Measurements from ENCODE around the gene FAM184A. TPM values are rescaled to one million over a fixed set of nuclear protein-coding genes. Genes with fewer than 3 reads are reported as not detected.
"Not testable (repeated sequence)": the region's sequence is repeated elsewhere in the genome, so short reads cannot be mapped to it uniquely, and the experiment has no call there.

Gene FAM184A
- polyA plus RNA-seq, 2 of the 4 experiments (the other 2 are of a cell fraction) = 0.06 TPM; not detected in 1

DNA sequence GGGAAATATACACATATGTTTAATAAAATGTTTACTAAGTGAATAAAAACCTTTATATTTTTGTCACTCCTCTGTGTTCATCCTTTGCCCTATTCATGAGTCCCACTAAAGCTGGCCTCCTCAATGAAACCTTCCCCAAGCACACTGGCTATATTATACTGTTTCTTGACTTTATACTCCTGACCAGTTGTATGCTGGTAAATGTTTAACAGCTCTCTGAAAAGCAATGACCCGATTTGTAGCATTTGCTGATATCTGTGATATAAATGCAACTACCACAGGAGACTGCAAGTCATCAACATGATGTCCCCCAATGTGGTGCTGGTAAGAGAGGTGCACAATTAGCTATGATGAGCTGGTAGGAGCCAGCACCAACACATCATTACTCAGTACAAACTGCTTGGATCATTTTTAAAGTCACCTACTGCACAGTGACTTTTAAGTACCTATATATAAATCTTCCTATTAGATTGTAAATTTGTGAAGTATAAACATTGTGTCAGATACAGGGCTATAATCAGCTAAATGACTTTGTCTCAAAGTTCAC, 78.9 kb downstream of the FAM184A start:
- FAIRE-seq (no peak), ATAC-seq (no peak), DNase-seq (ENCODE audit: low read depth in 1 of 2, low spot score in 1 of 2) (no peak)
- H3K4me3 ChIP-seq = no peak overlapping the region
- WGBS (ENCODE audit: missing lambda C conversion rate) = 0% methylated on average over 1 of the region's 1 CpG
- H3K4me2 ChIP-seq = no peak overlapping the region
- CTCF ChIA-PET = no interaction called here
- H3K4me1 ChIP-seq = no peaks in the 10 kb centered on the region
- TF ChIP-seq, protein P1, sequence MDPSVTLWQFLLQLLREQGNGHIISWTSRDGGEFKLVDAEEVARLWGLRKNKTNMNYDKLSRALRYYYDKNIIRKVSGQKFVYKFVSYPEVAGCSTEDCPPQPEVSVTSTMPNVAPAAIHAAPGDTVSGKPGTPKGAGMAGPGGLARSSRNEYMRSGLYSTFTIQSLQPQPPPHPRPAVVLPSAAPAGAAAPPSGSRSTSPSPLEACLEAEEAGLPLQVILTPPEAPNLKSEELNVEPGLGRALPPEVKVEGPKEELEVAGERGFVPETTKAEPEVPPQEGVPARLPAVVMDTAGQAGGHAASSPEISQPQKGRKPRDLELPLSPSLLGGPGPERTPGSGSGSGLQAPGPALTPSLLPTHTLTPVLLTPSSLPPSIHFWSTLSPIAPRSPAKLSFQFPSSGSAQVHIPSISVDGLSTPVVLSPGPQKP (IDR thresholded peaks at IDR 0.05; ENCODE audit: low read depth, low read length) = no peak
- TF ChIP-seq CBX8 (IDR thresholded peaks at IDR 0.05) = no peak
- no peak for TF ChIP-seq ZFP36 (IDR thresholded peaks at IDR 0.05; ENCODE audit: borderline replicate concordance, partially characterized antibody)
- no peak for TF ChIP-seq MAZ (IDR thresholded peaks at IDR 0.05; ENCODE audit: borderline replicate concordance, low read depth, low read length)
- TF ChIP-seq EHF (CRISPR knock-in tag; IDR thresholded peaks at IDR 0.05) = no peak
- TF ChIP-seq EHMT2 (IDR thresholded peaks at IDR 0.05; ENCODE audit: low read depth) = no peak
- no peak for TF ChIP-seq CEBPB (IDR thresholded peaks at IDR 0.05)
- no peak for TF ChIP-seq CHD2 (IDR thresholded peaks at IDR 0.05; ENCODE audit: low read length, partially characterized antibody)
- no peak for TF ChIP-seq NR3C1 (IDR thresholded peaks at IDR 0.05)
- no peak for TF ChIP-seq FOSL2 (IDR thresholded peaks at IDR 0.05)
- TF ChIP-seq FOSL2 (CRISPR knock-in tag; IDR thresholded peaks at IDR 0.05) = no peak
- TF ChIP-seq HEYL (CRISPR knock-in tag; IDR thresholded peaks at IDR 0.05) = no peak
- no peak for TF ChIP-seq KDM5A (IDR thresholded peaks at IDR 0.05)
- no peak overlapping the region for H3K27ac ChIP-seq
- POLR2A ChIA-PET = no interaction called here
- no peaks in the 10 kb centered on the region for H3K9me3 ChIP-seq

DNA sequence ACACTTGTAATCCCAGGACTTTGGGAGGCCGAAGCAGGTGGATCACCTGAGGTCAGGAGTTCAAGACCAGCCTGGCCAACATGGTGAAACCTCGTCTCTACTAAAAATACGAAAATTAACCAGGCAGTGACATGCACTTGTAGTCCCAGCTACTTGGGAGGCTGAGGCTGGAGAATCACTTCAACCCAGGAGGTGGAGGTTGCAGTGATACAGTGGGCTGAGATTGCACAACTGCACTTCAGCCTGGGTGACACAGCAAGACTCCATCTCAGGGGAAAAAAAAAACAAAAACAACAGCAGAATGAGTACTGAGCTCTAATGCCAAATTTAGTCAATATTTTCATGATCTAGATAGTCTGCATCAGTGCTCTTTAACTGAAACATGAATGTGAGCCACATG, 81.0 kb downstream of the FAM184A start:
- H3K4me3 ChIP-seq; H3K4me1 ChIP-seq; H3K4me2 ChIP-seq; FAIRE-seq; DNase-seq (ENCODE audit: low read depth in 1 of 2, low spot score in 1 of 2); H3K9me3 ChIP-seq; ATAC-seq; CTCF ChIA-PET; POLR2A ChIA-PET; H3K27ac ChIP-seq: not testable (repeated sequence)
- WGBS (ENCODE audit: missing lambda C conversion rate) = 30% methylated on average over 3 of the region's 3 CpGs

DNA sequence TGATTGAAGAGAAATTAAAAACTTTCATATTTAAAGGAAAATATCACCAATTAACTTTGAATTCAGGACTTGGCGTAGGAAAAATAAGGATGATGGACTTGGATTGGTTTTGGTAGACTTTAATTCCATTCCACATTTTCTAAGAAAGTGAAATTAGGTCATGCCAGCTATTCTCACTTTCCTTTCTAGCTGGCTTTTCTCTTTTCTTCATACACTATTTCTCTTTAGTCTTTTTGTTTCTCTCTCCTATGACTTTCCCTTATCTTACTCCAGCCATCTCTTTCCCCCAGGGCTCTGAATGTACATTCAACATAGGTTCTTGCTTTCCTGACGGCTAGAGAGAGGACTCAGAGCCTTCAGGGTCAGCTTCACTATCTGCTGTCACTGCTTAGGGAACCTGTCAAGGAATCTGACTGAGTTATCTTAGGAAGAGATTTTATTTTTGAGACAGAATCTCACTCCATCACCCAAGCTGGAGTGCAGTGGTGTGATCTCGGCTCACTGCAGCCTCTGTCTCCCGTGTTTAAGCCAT, 82.1 kb downstream of the FAM184A start:
- DNase-seq (ENCODE audit: low read depth in 1 of 2, low spot score in 1 of 2) = no peak
- CTCF ChIA-PET = no interaction called here
- TF ChIP-seq HES2 (IDR thresholded peaks at IDR 0.05) (no peak), PHF8 (IDR thresholded peaks at IDR 0.05; ENCODE audit: borderline replicate concordance, low read depth) (no peak), RARB (CRISPR knock-in tag; IDR thresholded peaks at IDR 0.05) (no peak), BHLHE40 (IDR thresholded peaks at IDR 0.05; ENCODE audit: low read depth, low read length) (no peak), ZNF302 (CRISPR knock-in tag; IDR thresholded peaks at IDR 0.05) (no peak), ZFP36 (IDR thresholded peaks at IDR 0.05; ENCODE audit: borderline replicate concordance, partially characterized antibody) (no peak), FOSB (CRISPR knock-in tag; IDR thresholded peaks at IDR 0.05) (no peak), ATOH8 (CRISPR knock-in tag; IDR thresholded peaks at IDR 0.05; ENCODE audit: low read depth) (no peak), POLR2AphosphoS2 (conservative IDR thresholded peaks at IDR 0.05; ENCODE audit: low read length) (no peak), KDM1A (IDR thresholded peaks at IDR 0.05; ENCODE audit: low read depth) (no peak), GATA3 (IDR thresholded peaks at IDR 0.05; ENCODE audit: borderline replicate concordance) (no peak), SMC3 (IDR thresholded peaks at IDR 0.05) (no peak)
- TF ChIP-seq, protein P2, sequence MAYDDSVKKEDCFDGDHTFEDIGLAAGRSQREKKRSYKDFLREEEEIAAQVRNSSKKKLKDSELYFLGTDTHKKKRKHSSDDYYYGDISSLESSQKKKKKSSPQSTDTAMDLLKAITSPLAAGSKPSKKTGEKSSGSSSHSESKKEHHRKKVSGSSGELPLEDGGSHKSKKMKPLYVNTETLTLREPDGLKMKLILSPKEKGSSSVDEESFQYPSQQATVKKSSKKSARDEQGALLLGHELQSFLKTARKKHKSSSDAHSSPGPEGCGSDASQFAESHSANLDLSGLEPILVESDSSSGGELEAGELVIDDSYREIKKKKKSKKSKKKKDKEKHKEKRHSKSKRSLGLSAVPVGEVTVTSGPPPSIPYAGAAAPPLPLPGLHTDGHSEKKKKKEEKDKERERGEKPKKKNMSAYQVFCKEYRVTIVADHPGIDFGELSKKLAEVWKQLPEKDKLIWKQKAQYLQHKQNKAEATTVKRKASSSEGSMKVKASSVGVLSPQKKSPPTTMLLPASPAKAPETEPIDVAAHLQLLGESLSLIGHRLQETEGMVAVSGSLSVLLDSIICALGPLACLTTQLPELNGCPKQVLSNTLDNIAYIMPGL (CRISPR knock-in tag; IDR thresholded peaks at IDR 0.05; ENCODE audit: borderline replicate concordance) = no peak
- TF ChIP-seq, protein P3, sequence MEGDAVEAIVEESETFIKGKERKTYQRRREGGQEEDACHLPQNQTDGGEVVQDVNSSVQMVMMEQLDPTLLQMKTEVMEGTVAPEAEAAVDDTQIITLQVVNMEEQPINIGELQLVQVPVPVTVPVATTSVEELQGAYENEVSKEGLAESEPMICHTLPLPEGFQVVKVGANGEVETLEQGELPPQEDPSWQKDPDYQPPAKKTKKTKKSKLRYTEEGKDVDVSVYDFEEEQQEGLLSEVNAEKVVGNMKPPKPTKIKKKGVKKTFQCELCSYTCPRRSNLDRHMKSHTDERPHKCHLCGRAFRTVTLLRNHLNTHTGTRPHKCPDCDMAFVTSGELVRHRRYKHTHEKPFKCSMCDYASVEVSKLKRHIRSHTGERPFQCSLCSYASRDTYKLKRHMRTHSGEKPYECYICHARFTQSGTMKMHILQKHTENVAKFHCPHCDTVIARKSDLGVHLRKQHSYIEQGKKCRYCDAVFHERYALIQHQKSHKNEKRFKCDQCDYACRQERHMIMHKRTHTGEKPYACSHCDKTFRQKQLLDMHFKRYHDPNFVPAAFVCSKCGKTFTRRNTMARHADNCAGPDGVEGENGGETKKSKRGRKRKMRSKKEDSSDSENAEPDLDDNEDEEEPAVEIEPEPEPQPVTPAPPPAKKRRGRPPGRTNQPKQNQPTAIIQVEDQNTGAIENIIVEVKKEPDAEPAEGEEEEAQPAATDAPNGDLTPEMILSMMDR (IDR thresholded peaks at IDR 0.05) = no peak
- Histone ChIP-seq H3K4me1 (no peaks in the 10 kb centered on the region), H3K4me3 (no peak overlapping the region), H3K4me2 (no peak overlapping the region), H3K27ac (no peak overlapping the region), H3K9me3 (no peaks in the 10 kb centered on the region)
- POLR2A ChIA-PET = no interaction called here
- no peak for ATAC-seq
- 40% methylated on average over 4 of the region's 4 CpGs for WGBS (ENCODE audit: missing lambda C conversion rate)
- no peak for FAIRE-seq

Data from A549 (cell line).